SU-DHL-6 (cell line): Measurements from ENCODE around the gene CHMP1B.

Experiments used
- CTCF ChIP-seq: fragments of 200-600 bp; sonication (generic); IDR thresholded peaks from one replicate; pipeline ENCODE4 v1.5.1; 2017; ENCODE audit warnings: antibody characterized with exemption, mild to moderate bottlenecking, low read length, moderate library complexity; ENCODE audit not compliant: insufficient read depth, poor library complexity, severe bottlenecking
- EZH2phosphoT487 ChIP-seq: fragments of 200-600 bp; sonication (generic), shearing (Covaris generic); conservative IDR thresholded peaks from 2 replicates; pipeline ENCODE4 v1.6.1; 2018; ENCODE audit warnings: mild to moderate bottlenecking, antibody characterized with exemption, low read length, moderate library complexity, mixed read lengths

GRCh38 chr18:11902522-11903292, 51.5 kb downstream of the CHMP1B start:
- no peak for TF ChIP-seq CTCF
- TF ChIP-seq EZH2phosphoT487: no peak
